Panc1 (cell line): ENCODE results near the gene SMIM34.
"Not testable (repeated sequence)": the region's sequence is repeated elsewhere in the genome, so short reads cannot be mapped to it uniquely, and the experiment has no call there.

Source experiments
- CTCF ChIP-seq: fragments of 450-650 bp; IDR thresholded peaks from 2 replicates; pipeline ENCODE4 v1.5.1; 2017; ENCODE audit warnings: mild to moderate bottlenecking
- POLR2AphosphoS5 ChIP-seq: IDR thresholded peaks from 2 replicates; pipeline ENCODE4 v1.6.1; 2012; ENCODE audit warnings: mild to moderate bottlenecking, low read depth, low read length, moderate library complexity
- TCF7L2 ChIP-seq: IDR thresholded peaks from 2 replicates; pipeline ENCODE4 v1.6.1; 2011; ENCODE audit warnings: mild to moderate bottlenecking, low read depth, low read length, inconsistent platforms

- TF ChIP-seq CTCF, POLR2AphosphoS5, TCF7L2: not testable (repeated sequence)
Observed at GRCh38 chr21:34467333-34467732, 43.6 kb upstream of the SMIM34 start.
